HEK293 (cell line): Measurements from ENCODE around the gene PPFIA1.

Experiments used
- ZNF133 ChIP-seq: fragments of 450-650 bp; formaldehyde crosslinking; IDR thresholded peaks from 2 replicates; pipeline ENCODE4 v1.5.1; 2016; ENCODE audit warnings: missing biosample characterization, missing genetic modification characterization
- ZNF785 ChIP-seq: fragments of 450-650 bp; formaldehyde crosslinking; IDR thresholded peaks from 2 replicates; pipeline ENCODE4 v1.5.1; 2016; ENCODE audit warnings: missing biosample characterization, missing genetic modification characterization
- TF ChIP-seq, protein P1 (sequence below): fragments of 450-650 bp; formaldehyde crosslinking; IDR thresholded peaks from 2 replicates; pipeline ENCODE4 v1.5.1; 2016; ENCODE audit warnings: missing biosample characterization, missing genetic modification characterization

DNA sequence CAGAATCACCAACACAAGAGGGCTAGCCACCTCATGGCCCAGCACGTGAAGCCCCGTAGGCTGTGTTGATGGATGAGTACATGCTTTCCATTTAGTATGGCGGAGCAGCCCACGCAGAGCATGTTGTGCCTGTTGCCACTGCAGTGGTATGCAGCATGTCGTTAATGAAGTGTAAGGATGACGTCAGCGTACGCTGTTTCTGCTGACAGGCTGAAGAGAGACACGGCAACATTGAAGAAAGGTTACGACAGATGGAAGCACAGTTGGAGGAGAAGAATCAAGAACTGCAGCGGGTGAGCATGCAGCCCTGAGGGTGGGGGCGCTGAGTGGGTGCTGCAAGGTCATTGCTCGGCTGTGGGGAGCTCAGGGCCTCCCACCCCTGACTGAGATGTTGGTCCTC lies 62.8 kb downstream of the PPFIA1 start:
- TF ChIP-seq ZNF133 (tag by site-specific recombination) (no peak), ZNF785 (tag by site-specific recombination) (no peak)
- TF ChIP-seq, protein P1, sequence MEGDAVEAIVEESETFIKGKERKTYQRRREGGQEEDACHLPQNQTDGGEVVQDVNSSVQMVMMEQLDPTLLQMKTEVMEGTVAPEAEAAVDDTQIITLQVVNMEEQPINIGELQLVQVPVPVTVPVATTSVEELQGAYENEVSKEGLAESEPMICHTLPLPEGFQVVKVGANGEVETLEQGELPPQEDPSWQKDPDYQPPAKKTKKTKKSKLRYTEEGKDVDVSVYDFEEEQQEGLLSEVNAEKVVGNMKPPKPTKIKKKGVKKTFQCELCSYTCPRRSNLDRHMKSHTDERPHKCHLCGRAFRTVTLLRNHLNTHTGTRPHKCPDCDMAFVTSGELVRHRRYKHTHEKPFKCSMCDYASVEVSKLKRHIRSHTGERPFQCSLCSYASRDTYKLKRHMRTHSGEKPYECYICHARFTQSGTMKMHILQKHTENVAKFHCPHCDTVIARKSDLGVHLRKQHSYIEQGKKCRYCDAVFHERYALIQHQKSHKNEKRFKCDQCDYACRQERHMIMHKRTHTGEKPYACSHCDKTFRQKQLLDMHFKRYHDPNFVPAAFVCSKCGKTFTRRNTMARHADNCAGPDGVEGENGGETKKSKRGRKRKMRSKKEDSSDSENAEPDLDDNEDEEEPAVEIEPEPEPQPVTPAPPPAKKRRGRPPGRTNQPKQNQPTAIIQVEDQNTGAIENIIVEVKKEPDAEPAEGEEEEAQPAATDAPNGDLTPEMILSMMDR, result no peak
